HL-60 (cell line): ENCODE results near the gene TPCN2.

ENCODE experiments used
- DNase-seq, 2 experiments: peaks; one replicate each; pipeline ENCODE4 v3.0.0-alpha.2; 2010 to 2020; ENCODE audit warnings: low read depth in 1 of 2, low spot score in 1 of 2
- H3K27ac ChIP-seq: fragments of 250-450 bp; sonication (Bioruptor Pico); replicated peaks from 2 replicates; pipeline ENCODE4 v1.5.1; 2020; ENCODE audit warnings: mild to moderate bottlenecking, moderate library complexity
- H3K27me3 ChIP-seq: fragments of 250-450 bp; sonication (Bioruptor Pico); 2 replicates; pipeline ENCODE4 v1.5.1; 2021; ENCODE audit warnings: mild to moderate bottlenecking, moderate library complexity; ENCODE audit not compliant: insufficient read depth, poor library complexity, severe bottlenecking
- H3K4me3 ChIP-seq: replicated peaks from 2 replicates; pipeline ENCODE4 v1.5.1; 2011; ENCODE audit warnings: mild to moderate bottlenecking, control low read depth, low read length; ENCODE audit not compliant: insufficient read depth
- CTCF ChIP-seq: IDR thresholded peaks from one replicate; pipeline ENCODE4 v1.5.1; 2011; ENCODE audit warnings: low read length, control low read depth, inconsistent platforms; ENCODE audit not compliant: insufficient read depth
- GABPA ChIP-seq: IDR thresholded peaks from 2 replicates; pipeline ENCODE4 v1.6.1; 2012; ENCODE audit warnings: low read depth
- POLR2AphosphoS5 ChIP-seq: IDR thresholded peaks from 2 replicates; pipeline ENCODE4 v1.6.1; 2012; ENCODE audit warnings: low read depth
- SPI1 ChIP-seq: IDR thresholded peaks from 2 replicates; pipeline ENCODE4 v1.6.1; 2012; ENCODE audit warnings: low read depth, mild to moderate bottlenecking, borderline replicate concordance
- TF ChIP-seq, protein P1 (sequence below): IDR thresholded peaks from 2 replicates; pipeline ENCODE4 v1.6.1; 2012; ENCODE audit warnings: low read depth; ENCODE audit not compliant: insufficient replicate concordance

TPCN2 gene

DNA sequence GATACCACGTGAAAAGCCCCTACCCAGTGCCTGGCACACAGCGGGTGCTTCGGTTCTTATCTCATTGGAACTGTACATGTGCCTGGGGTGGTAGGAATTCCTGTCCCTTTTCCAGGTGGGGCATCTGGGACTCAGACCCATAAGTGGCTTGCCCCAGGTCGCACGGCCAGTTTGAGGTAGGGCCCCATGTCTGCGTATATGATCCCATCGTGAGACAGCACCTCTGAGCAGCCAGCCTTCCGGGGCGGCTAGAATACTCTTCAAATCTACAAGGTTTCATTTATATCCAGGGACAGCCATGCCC is 73.5 kb downstream of the TPCN2 start:
- no peaks in the 10 kb centered on the region for H3K27me3 ChIP-seq
- H3K4me3 ChIP-seq: no peak overlapping the region
- no peak overlapping the region for H3K27ac ChIP-seq
- no peak for TF ChIP-seq POLR2AphosphoS5
- no peak for TF ChIP-seq GABPA
- TF ChIP-seq SPI1: no peak
- TF ChIP-seq, protein P1, sequence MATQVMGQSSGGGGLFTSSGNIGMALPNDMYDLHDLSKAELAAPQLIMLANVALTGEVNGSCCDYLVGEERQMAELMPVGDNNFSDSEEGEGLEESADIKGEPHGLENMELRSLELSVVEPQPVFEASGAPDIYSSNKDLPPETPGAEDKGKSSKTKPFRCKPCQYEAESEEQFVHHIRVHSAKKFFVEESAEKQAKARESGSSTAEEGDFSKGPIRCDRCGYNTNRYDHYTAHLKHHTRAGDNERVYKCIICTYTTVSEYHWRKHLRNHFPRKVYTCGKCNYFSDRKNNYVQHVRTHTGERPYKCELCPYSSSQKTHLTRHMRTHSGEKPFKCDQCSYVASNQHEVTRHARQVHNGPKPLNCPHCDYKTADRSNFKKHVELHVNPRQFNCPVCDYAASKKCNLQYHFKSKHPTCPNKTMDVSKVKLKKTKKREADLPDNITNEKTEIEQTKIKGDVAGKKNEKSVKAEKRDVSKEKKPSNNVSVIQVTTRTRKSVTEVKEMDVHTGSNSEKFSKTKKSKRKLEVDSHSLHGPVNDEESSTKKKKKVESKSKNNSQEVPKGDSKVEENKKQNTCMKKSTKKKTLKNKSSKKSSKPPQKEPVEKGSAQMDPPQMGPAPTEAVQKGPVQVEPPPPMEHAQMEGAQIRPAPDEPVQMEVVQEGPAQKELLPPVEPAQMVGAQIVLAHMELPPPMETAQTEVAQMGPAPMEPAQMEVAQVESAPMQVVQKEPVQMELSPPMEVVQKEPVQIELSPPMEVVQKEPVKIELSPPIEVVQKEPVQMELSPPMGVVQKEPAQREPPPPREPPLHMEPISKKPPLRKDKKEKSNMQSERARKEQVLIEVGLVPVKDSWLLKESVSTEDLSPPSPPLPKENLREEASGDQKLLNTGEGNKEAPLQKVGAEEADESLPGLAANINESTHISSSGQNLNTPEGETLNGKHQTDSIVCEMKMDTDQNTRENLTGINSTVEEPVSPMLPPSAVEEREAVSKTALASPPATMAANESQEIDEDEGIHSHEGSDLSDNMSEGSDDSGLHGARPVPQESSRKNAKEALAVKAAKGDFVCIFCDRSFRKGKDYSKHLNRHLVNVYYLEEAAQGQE: no peak
- no peak for TF ChIP-seq CTCF
- DNase-seq: no peak

DNA sequence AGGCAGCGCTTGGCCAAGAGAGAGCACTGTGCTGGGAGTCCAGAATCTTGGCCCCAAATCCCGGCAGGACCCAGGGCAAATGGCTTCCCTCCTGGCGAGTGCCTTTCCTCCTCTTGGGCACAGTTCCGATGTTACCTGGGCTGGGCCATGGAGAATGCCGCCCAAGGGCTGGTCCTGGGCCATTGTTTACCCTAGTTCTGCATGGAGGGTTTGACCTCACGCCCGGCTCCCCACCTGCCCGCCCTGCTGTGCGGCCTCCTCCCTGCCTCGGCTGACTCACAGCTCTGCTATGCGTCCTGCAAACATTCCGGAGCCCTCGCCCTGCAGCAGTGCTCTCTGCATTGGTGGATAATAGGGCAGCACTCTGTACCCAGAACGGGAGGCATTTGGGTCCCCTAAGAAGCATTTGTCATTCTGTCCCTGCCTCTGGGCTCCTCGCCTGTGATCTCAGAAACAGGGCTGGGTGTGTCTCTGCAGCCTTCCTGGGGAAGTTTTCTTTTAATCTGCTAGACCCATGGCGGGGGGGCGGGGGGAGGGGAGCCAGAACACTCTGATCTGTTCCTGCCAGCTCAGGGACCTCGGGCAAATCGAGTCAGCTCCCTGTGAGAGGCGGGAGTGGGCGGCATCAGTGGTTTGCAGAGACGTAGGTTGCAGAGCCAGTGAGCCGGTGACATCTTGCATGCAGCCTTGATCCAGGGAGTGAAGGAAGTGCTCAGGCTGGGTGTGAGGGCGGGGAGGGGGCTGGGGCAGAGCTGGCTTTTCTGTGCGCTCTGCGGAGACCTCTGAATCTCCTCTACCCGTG is 74.1 kb downstream of the TPCN2 start:
- no peak overlapping the region for H3K4me3 ChIP-seq
- no peak for TF ChIP-seq POLR2AphosphoS5
- TF ChIP-seq CTCF: no peak
- TF ChIP-seq, protein P1: no peak
- no peaks in the 10 kb centered on the region for H3K27me3 ChIP-seq
- no peak overlapping the region for H3K27ac ChIP-seq
- DNase-seq: no peak

GRCh38 chr11:69123593-69124545 is 75.1 kb downstream of the TPCN2 start:
- Histone ChIP-seq H3K4me3 (no peak overlapping the region), H3K27me3 (no peaks in the 10 kb centered on the region), H3K27ac (no peak overlapping the region)
- no peak for TF ChIP-seq GABPA
- no peak for TF ChIP-seq SPI1
- no peak for TF ChIP-seq CTCF
- TF ChIP-seq POLR2AphosphoS5: no peak
- TF ChIP-seq, protein P1: no peak
- no peak for DNase-seq
